GM12874 (cell line): Measurements from ENCODE around the gene ARL16.

Experiments
- CTCF ChIP-seq: IDR thresholded peaks from 2 replicates; pipeline ENCODE4 v1.5.1; 2011; ENCODE audit warnings: low read depth, mild to moderate bottlenecking, control low read depth, low read length, moderate library complexity; ENCODE audit not compliant: insufficient read depth

Gene ARL16

DNA sequence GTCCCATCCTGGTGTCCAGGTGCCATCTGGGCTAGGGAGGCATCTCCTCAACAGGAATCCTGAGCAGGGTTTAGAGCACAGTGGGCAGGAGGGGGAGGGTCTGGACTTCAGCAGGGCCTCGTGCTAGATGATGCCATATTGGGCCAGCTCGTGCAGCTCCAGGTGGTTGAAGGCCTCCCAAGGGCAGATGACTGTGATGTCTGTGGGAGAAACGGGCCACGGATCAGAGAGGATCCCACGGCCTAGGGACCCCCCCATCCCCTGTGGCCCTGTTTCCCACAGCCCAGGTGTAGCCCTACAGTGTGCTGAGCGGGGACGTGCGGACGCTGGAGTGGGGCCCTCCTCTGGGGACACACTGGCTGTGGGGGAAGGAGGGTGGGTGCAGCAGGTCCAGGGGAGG, 32.6 kb downstream of the ARL16 start:
- TF ChIP-seq CTCF, result no peak

DNA sequence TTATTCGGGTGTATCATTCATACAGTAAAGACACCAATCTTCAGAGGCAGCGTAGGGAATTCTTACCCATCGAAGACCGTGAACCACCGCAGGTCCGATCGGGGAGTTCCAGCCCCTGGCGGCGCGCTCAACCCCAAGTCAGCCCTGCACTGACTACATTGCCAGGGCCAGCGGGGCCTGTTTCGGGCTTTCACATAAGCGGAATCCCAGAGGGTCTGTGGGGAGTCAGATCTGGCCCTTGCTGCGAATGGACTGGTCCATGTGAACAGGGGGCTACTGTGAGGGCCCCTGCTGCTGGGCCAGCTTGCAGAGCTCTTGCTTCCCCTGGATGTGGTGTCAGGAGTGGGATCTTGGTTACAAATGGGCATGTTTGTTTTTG, 34.9 kb downstream of the ARL16 start:
- TF ChIP-seq CTCF, result no peak

DNA sequence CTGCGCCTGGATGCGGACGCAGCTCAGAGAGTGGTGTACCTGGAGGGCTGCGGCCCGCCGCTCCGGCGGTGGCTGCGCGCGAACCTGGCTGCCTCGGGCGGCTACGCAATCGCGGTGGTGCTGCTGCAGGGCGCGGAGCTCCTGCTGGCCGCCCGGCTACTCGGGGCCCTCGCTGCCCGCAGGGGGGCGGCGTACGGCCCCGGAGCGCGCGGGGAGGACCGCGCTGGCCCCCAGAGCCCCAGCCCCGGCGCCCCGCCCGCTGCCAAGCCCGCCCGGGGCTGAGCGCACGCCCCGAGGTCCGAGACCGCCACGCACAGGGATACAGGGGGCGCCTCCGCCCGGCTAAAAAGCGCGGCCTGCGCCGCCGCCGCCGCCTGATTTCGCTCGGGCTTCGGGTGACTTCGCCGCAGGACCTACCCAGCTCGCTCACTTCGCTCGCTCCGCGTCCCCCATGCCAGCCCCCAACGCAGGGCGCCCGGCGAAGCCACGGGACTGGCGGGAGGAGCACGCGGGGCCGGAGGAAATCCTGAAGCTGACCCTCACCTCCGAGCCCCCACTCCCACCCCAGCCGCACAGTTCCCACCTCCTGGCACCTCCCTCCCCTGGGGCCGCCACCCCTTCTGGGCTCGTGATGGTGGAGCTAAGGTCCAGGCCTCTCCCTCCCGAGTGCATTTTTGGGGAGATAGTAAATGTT, 35.4 kb downstream of the ARL16 start:
- no peak for TF ChIP-seq CTCF

DNA sequence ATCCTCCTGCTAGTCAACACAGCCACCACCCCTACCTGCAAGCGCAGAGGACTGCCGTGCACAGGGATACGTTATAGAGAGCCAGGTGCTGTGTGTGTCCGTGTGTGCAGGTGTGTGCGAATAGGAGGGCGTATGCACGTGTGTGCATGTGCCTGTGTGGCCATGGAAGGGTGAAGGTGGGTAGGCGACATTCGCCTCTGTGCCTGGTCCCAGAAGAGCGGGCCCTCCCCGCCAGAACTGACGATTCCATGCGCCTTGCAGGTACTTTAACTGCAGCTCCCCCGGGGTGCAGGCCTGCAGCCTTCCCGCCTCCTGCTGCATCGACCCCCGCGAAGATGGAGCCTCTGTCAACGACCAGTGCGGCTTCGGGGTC, 36.0 kb downstream of the ARL16 start:
- no peak for TF ChIP-seq CTCF

- TF ChIP-seq CTCF, result no peak
Observed at GRCh38 chr17:81646869-81647600, 36.6 kb downstream of the ARL16 start.

DNA sequence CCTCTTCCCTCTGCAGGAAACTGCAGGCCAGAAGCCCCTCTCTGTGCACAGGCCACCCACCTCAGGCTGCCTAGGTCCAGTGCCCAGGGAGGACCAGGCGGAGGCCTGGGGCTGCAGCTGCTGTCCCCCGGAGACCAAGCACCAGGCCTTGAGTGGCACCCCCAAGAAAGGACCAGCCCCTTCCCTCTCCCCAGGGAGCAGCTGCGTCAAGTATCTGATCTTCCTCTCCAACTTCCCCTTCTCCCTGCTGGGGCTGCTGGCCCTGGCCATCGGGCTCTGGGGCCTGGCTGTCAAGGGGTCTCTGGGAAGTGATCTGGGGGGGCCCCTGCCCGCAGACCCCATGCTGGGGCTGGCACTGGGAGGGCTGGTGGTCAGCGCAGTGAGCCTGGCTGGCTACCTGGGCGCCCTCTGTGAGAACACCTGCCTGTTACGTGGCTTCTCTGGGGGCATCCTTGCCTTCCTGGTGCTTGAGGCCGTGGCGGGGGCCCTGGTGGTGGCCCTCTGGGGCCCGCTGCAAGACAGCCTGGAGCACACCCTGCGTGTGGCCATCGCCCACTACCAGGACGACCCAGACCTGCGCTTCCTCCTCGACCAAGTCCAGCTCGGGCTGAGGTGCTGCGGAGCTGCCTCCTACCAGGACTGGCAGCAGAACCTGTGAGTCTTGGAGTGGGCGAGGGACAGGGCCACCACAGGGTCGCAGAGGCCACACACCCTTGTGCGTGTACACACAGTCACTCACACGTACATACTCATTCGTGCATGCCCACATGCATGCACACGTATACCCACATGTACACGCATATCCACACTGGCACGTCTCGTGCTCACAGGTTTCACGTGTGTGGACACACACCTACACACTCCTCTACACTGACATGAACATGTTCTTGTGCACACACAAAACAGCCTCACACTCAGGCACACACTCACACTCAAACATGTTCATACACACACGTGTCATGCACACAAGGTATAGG, 38.3 kb downstream of the ARL16 start:
- TF ChIP-seq CTCF, result no peak

DNA sequence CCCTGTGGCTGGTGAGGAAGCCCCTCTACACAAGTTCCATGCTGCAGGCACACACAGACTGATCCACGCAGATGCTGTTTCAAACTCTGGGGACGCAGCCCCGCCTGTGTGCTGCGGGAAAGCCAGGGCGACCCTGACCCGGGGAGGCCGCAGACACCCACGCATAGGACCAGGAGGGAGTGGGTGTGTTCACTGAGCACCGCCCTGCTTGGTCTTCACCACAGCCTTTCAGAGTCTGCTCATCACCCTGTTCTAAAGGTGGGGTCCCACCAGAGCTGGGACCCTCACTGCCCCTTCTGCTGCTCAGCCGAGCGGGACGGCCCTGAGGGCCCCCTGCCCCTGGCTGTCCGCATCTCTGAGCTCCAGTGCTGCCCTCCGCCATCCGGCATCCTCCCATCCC, 39.1 kb downstream of the ARL16 start:
- no peak for TF ChIP-seq CTCF
